SK-N-MC (cell line): ENCODE measurements around the gene SCYL1.

Experiments used
- EZH2 ChIP-seq: fragments of 200-600 bp; sonication (generic); IDR thresholded peaks from one replicate; pipeline ENCODE4 v1.6.1; 2017; ENCODE audit warnings: antibody characterized with exemption
- FOXP2 ChIP-seq: optimal IDR thresholded peaks from 2 replicates; pipeline ENCODE3; 2011; ENCODE audit warnings: mild to moderate bottlenecking, moderate library complexity; ENCODE audit not compliant: insufficient read depth; ENCODE audit errors: extremely low read length, control extremely low read depth
- POLR2AphosphoS5 ChIP-seq: IDR thresholded peaks from 2 replicates; pipeline ENCODE4 v1.6.1; 2012; ENCODE audit warnings: mild to moderate bottlenecking, low read depth, low read length, borderline replicate concordance

DNA sequence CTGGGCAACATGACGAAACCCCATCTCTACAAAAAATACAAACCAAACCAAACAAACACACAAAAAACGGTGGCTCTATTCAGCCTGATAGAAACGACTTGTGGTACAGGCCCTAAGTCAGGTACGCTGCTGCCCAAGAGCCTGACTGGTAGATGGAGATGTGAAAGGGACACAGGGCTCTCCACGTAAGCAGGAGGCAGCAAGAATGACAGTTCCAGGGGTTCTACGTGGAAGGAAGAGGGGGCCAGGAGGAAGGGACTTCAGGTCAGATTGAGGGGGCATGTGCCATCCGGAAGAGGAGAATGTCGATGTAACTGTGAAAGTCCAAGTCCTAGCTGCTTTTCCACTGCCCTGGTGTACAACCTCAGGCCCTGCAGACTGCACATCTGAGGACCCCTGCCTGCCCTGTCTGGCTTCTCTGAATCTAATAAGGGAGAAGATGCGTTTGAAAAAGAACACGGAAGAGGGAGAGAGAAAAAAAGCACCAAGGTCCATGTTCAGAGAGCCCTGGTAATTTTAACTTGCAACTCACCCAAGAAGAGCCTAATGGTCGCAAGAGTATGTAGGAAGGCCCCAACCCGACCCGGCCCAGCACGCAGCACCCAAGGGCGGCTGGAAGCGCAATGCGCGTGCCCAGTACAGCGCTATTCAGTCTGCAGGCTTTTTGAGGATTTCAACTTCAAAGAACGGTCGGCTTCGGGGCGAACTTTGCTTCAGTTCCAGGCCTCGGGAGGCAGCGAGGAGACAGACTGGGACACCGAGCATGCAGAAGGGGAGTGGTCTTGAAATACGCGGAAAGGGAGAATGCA lies 44.5 kb downstream of the SCYL1 start:
- no peak for TF ChIP-seq EZH2
- TF ChIP-seq POLR2AphosphoS5 = 0 out of 2 replicates have a peak, but pooled peaks have one; percentile 57
- no peak for TF ChIP-seq FOXP2
